K562 (cell line): ENCODE results near the gene PPT2. TPM values are rescaled to one million over a fixed set of nuclear protein-coding genes. Genes with fewer than 3 reads are reported as not detected.
A peak's percentile ranks its signal among the peaks of the same experiment; 100 is the strongest.

Experiments used
- ESRRA ChIP-seq: fragments of 450-650 bp; IDR thresholded peaks from 2 replicates; pipeline ENCODE4 v1.6.1; 2014; ENCODE audit warnings: low read depth, mild to moderate bottlenecking, moderate library complexity, borderline replicate concordance
- NR2C2 ChIP-seq, 2 experiments: fragments of 200-800 bp in 1 of 2; sonication (Bioruptor generic) in 1 of 2; sonication (generic) in 1 of 2; formaldehyde crosslinking in 1 of 2; IDR thresholded peaks; 2 replicates each; pipeline versions ENCODE4 v1.6.1 to v1.8.0; 2016 to 2022; ENCODE audit warnings: mild to moderate bottlenecking in 1 of 2, missing compliant biosample characterization in 1 of 2, missing genetic modification characterization in 1 of 2, missing genetic modification reagents in 1 of 2
- TAF9B ChIP-seq: fragments of 450-650 bp; IDR thresholded peaks from 2 replicates; pipeline ENCODE4 v1.6.1; 2018; ENCODE audit warnings: mild to moderate bottlenecking; ENCODE audit not compliant: partially characterized antibody
- TBL1XR1 ChIP-seq, 2 experiments: IDR thresholded peaks; 2 replicates each; pipeline ENCODE4 v1.6.1; 2012; ENCODE audit warnings: improper control_type of control experiment in 2 of 2, low read length in 2 of 2, mild to moderate bottlenecking in 1 of 2
- TRIM28 ChIP-seq: fragments of 450-650 bp; IDR thresholded peaks from 2 replicates; pipeline ENCODE4 v1.6.1; 2017
- ZNF436 ChIP-seq: fragments of 250-450, 450-650 bp; sonication (Bioruptor Pico); formaldehyde crosslinking; IDR thresholded peaks from 2 replicates; pipeline ENCODE4 v1.7.0; 2020; ENCODE audit warnings: mild to moderate bottlenecking
- ZNF589 ChIP-seq: fragments of 200-800 bp; sonication (Bioruptor generic); IDR thresholded peaks from 2 replicates; pipeline ENCODE4 v1.6.1; 2016; ENCODE audit warnings: low read depth, missing genetic modification characterization, missing compliant biosample characterization
- ZNF707 ChIP-seq: fragments of 250-450 bp; sonication (Bioruptor Pico); conservative IDR thresholded peaks from 2 replicates; pipeline ENCODE4 v1.8.0; 2022; ENCODE audit warnings: inconsistent platforms, mild to moderate bottlenecking, moderate library complexity
- ZNF717 ChIP-seq: fragments of 250-450 bp; sonication (Bioruptor Pico); IDR thresholded peaks from 2 replicates; pipeline ENCODE4 v1.5.0; 2021
- polyA plus RNA-seq, 8 experiments: library from polyadenylated mRNA; depleted of rRNA in 4 of 8; stranded (reverse) in 5 of 8; unstranded in 3 of 8; fragments of >200 nt; fragmentation: Nextera tagmentation in 2 of 8; fragmentation: Illumina TruSeq in 1 of 8; extraction: Ambion mirVana in 2 of 8; extraction: Trizol in 1 of 8; gene quantifications; 2 replicates each; pipeline versions ENCODE4 v1.2.1 to v1.2.3, GENCODE V29; 2011 to 2014; ENCODE audit warnings: inconsistent platforms in 1 of 8, missing spikeins in 1 of 8
- total RNA-seq, 7 experiments: library from RNA; depleted of rRNA in 6 of 7; stranded (reverse); fragments of >200 nt in 6 of 7; fragmentation: Illumina TruSeq in 2 of 7; extraction: Trizol in 2 of 7; gene quantifications; 2 replicates each; pipeline versions ENCODE4 v1.2.1 to v1.2.3, GENCODE V29; 2011 to 2021; ENCODE audit warnings: low replicate concordance in 1 of 7
- TF ChIP-seq, protein P1 (sequence below): sonication (generic); formaldehyde crosslinking; IDR thresholded peaks from 2 replicates; pipeline ENCODE4 v1.8.0; 2022; ENCODE audit warnings: missing genetic modification reagents, mild to moderate bottlenecking, moderate library complexity, borderline replicate concordance
- TF ChIP-seq, protein P2 (sequence below), 2 experiments: fragments of 450-650 bp; IDR thresholded peaks; 2 replicates each; pipeline ENCODE4 v1.6.1; 2018; ENCODE audit warnings: mild to moderate bottlenecking in 2 of 2, low read depth in 1 of 2; ENCODE audit not compliant: partially characterized antibody in 2 of 2
- TF ChIP-seq, protein P3 (sequence below): fragments of 450-650 bp; IDR thresholded peaks from 2 replicates; pipeline ENCODE4 v1.7.0; 2016; ENCODE audit warnings: borderline replicate concordance
- TF ChIP-seq, protein P4 (sequence below): fragments of 450-650 bp; formaldehyde crosslinking; conservative IDR thresholded peaks from 2 replicates; pipeline ENCODE4 v1.4.0; 2022; ENCODE audit warnings: mild to moderate bottlenecking, missing genetic modification characterization
- TF ChIP-seq, protein P5 (sequence below): fragments of 200-800 bp; sonication (Bioruptor generic); IDR thresholded peaks from 2 replicates; pipeline ENCODE4 v1.6.1; 2017; ENCODE audit warnings: missing genetic modification characterization, missing compliant biosample characterization

Gene PPT2
- total and polyA plus RNA-seq, 9 of the 15 experiments (the other 6 are each of a cell fraction or from before 2014, with no cell fraction given): 27.4 to 98.8 (median 69.9) TPM

DNA sequence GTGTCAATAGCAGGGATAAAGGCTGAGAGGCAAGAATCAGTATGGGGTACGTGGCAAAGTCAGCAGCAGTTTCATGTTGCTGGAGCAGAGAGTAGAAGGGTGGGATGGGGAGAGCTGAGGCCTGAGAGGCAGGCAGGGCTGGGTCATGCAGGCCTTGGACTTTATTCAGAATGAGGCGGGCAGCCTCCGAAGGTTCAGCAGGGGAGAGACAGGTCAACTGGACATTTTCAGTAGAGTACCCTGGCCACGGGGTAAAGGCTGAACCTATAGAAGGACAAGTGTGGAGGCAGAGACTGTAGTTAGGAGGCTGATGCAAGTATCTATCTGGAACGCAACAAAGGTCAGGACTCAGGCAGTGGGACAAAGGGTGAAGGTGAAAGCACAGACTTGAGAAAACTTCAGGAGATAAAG lies 56.3 kb downstream of the PPT2 start (continued):
- TF ChIP-seq, protein P1, sequence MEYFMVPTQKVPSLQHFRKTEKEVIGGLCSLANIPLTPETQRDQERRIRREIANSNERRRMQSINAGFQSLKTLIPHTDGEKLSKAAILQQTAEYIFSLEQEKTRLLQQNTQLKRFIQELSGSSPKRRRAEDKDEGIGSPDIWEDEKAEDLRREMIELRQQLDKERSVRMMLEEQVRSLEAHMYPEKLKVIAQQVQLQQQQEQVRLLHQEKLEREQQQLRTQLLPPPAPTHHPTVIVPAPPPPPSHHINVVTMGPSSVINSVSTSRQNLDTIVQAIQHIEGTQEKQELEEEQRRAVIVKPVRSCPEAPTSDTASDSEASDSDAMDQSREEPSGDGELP (CRISPR knock-in tag): no peak
- no peak for TF ChIP-seq TBL1XR1 (IDR thresholded peaks at IDR 0.05; ENCODE audit: low read length in 2 of 2)
- TF ChIP-seq ZNF589 (CRISPR knock-in tag): peak; percentile 66; the same call in 1 of the 2 replicates
- no peak for TF ChIP-seq NR2C2 (CRISPR knock-in tag; IDR thresholded peaks at IDR 0.05)
- peak; percentile 70 for TF ChIP-seq NR2C2 (tag; IDR thresholded peaks at IDR 0.05)
- TF ChIP-seq, protein P2, sequence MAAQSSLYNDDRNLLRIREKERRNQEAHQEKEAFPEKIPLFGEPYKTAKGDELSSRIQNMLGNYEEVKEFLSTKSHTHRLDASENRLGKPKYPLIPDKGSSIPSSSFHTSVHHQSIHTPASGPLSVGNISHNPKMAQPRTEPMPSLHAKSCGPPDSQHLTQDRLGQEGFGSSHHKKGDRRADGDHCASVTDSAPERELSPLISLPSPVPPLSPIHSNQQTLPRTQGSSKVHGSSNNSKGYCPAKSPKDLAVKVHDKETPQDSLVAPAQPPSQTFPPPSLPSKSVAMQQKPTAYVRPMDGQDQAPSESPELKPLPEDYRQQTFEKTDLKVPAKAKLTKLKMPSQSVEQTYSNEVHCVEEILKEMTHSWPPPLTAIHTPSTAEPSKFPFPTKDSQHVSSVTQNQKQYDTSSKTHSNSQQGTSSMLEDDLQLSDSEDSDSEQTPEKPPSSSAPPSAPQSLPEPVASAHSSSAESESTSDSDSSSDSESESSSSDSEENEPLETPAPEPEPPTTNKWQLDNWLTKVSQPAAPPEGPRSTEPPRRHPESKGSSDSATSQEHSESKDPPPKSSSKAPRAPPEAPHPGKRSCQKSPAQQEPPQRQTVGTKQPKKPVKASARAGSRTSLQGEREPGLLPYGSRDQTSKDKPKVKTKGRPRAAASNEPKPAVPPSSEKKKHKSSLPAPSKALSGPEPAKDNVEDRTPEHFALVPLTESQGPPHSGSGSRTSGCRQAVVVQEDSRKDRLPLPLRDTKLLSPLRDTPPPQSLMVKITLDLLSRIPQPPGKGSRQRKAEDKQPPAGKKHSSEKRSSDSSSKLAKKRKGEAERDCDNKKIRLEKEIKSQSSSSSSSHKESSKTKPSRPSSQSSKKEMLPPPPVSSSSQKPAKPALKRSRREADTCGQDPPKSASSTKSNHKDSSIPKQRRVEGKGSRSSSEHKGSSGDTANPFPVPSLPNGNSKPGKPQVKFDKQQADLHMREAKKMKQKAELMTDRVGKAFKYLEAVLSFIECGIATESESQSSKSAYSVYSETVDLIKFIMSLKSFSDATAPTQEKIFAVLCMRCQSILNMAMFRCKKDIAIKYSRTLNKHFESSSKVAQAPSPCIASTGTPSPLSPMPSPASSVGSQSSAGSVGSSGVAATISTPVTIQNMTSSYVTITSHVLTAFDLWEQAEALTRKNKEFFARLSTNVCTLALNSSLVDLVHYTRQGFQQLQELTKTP (IDR thresholded peaks at IDR 0.05; ENCODE audit: low read depth in 1 of 2, partially characterized antibody in 2 of 2): no peak
- TF ChIP-seq ZNF707 (CRISPR knock-in tag): no peak
- TF ChIP-seq, protein P3, sequence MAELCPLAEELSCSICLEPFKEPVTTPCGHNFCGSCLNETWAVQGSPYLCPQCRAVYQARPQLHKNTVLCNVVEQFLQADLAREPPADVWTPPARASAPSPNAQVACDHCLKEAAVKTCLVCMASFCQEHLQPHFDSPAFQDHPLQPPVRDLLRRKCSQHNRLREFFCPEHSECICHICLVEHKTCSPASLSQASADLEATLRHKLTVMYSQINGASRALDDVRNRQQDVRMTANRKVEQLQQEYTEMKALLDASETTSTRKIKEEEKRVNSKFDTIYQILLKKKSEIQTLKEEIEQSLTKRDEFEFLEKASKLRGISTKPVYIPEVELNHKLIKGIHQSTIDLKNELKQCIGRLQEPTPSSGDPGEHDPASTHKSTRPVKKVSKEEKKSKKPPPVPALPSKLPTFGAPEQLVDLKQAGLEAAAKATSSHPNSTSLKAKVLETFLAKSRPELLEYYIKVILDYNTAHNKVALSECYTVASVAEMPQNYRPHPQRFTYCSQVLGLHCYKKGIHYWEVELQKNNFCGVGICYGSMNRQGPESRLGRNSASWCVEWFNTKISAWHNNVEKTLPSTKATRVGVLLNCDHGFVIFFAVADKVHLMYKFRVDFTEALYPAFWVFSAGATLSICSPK: no peak
- TF ChIP-seq TAF9B: no peak
- TF ChIP-seq, protein P4, sequence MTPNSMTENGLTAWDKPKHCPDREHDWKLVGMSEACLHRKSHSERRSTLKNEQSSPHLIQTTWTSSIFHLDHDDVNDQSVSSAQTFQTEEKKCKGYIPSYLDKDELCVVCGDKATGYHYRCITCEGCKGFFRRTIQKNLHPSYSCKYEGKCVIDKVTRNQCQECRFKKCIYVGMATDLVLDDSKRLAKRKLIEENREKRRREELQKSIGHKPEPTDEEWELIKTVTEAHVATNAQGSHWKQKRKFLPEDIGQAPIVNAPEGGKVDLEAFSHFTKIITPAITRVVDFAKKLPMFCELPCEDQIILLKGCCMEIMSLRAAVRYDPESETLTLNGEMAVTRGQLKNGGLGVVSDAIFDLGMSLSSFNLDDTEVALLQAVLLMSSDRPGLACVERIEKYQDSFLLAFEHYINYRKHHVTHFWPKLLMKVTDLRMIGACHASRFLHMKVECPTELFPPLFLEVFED (CRISPR knock-in tag): no peak
- TF ChIP-seq TRIM28: no peak
- peak; percentile 91 for TF ChIP-seq ESRRA
- no peak for TF ChIP-seq ZNF717 (CRISPR knock-in tag)
- no peak for TF ChIP-seq ZNF436
- TF ChIP-seq, protein P5, sequence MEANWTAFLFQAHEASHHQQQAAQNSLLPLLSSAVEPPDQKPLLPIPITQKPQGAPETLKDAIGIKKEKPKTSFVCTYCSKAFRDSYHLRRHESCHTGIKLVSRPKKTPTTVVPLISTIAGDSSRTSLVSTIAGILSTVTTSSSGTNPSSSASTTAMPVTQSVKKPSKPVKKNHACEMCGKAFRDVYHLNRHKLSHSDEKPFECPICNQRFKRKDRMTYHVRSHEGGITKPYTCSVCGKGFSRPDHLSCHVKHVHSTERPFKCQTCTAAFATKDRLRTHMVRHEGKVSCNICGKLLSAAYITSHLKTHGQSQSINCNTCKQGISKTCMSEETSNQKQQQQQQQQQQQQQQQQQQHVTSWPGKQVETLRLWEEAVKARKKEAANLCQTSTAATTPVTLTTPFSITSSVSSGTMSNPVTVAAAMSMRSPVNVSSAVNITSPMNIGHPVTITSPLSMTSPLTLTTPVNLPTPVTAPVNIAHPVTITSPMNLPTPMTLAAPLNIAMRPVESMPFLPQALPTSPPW: no peak
